ENCODE data around the gene BACH2. TPM values are rescaled to one million over a fixed set of nuclear protein-coding genes. Genes with fewer than 3 reads are reported as not detected.

Gene BACH2
- total RNA-seq, 4 donors from 2014 or later, result 3.6 to 13.4 (median 7.5) TPM

DNA sequence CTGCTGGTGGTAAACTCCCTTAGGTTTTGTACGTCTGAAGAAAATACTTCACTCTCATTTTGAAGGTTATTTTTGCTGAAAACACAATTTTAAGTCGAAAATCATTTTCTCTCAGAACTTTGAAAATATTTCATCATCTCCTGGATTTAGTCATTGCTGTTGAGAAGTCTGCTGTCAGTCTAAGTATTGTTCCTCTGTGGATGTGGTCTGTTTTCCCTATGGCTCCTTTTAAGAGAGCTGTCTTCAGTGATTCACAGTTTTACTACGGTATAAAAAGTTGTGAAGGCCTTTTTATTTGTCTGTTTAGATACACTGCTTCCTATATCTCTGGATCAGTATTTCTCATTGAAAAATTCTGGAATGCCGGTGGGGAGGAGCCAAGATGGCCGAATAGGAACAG lies 243.0 kb downstream of the BACH2 start:
- Histone ChIP-seq H3K36me3 (no peaks in the 10 kb centered on the region), H3K9me3 (no peaks in the 10 kb centered on the region), H3K4me1 (no peaks in the 10 kb centered on the region), H3K27me3 (no peaks in the 10 kb centered on the region), H3K27ac (no peak overlapping the region), H3K4me3 (no peak overlapping the region)
- no peak for ATAC-seq
- no peak for DNase-seq
- no peak for TF ChIP-seq POLR2A (IDR thresholded peaks at IDR 0.05)
- TF ChIP-seq, protein P1, sequence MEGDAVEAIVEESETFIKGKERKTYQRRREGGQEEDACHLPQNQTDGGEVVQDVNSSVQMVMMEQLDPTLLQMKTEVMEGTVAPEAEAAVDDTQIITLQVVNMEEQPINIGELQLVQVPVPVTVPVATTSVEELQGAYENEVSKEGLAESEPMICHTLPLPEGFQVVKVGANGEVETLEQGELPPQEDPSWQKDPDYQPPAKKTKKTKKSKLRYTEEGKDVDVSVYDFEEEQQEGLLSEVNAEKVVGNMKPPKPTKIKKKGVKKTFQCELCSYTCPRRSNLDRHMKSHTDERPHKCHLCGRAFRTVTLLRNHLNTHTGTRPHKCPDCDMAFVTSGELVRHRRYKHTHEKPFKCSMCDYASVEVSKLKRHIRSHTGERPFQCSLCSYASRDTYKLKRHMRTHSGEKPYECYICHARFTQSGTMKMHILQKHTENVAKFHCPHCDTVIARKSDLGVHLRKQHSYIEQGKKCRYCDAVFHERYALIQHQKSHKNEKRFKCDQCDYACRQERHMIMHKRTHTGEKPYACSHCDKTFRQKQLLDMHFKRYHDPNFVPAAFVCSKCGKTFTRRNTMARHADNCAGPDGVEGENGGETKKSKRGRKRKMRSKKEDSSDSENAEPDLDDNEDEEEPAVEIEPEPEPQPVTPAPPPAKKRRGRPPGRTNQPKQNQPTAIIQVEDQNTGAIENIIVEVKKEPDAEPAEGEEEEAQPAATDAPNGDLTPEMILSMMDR (IDR thresholded peaks at IDR 0.05 in 4 of 5, conservative IDR thresholded peaks at IDR 0.05 in 1 of 5), result no peak
- intact Hi-C loops (cut with DNase I; ENCODE audit: low total_unique reads), result no loop called here
- in situ Hi-C loops (cut with MboI; ENCODE audit: low sequenced_read_pairs in 4 of 4), result no loop called here

GRCh38 chr6:90049295-90049694 lies 247.3 kb downstream of the BACH2 start:
- no peak for TF ChIP-seq POLR2A (IDR thresholded peaks at IDR 0.05)
- TF ChIP-seq, protein P1 (IDR thresholded peaks at IDR 0.05 in 4 of 5, conservative IDR thresholded peaks at IDR 0.05 in 1 of 5), result no peak
- Histone ChIP-seq H3K4me3 (no peak overlapping the region), H3K9me3 (no peaks in the 10 kb centered on the region), H3K27ac (no peak overlapping the region), H3K4me1 (no peaks in the 10 kb centered on the region), H3K36me3 (no peaks in the 10 kb centered on the region), H3K27me3 (no peaks in the 10 kb centered on the region)
- intact Hi-C loops (cut with DNase I; ENCODE audit: low total_unique reads) (no loop called here), in situ Hi-C loops (cut with MboI; ENCODE audit: low sequenced_read_pairs in 4 of 4) (no loop called here)
- ATAC-seq (no peak), DNase-seq (no peak)

GRCh38 chr6:90048206-90048967 lies 248.3 kb downstream of the BACH2 start:
- in situ Hi-C loops (cut with MboI; ENCODE audit: low sequenced_read_pairs in 4 of 4), result no loop called here
- Histone ChIP-seq H3K4me3 (no peak overlapping the region), H3K9me3 (no peaks in the 10 kb centered on the region), H3K27me3 (no peaks in the 10 kb centered on the region), H3K36me3 (no peaks in the 10 kb centered on the region), H3K4me1 (no peaks in the 10 kb centered on the region), H3K27ac (no peak overlapping the region)
- no peak for TF ChIP-seq POLR2A (IDR thresholded peaks at IDR 0.05)
- TF ChIP-seq, protein P1 (IDR thresholded peaks at IDR 0.05 in 4 of 5, conservative IDR thresholded peaks at IDR 0.05 in 1 of 5), result no peak
- intact Hi-C loops (cut with DNase I; ENCODE audit: low total_unique reads), result no loop called here
- ATAC-seq (no peak), DNase-seq (no peak)

DNA sequence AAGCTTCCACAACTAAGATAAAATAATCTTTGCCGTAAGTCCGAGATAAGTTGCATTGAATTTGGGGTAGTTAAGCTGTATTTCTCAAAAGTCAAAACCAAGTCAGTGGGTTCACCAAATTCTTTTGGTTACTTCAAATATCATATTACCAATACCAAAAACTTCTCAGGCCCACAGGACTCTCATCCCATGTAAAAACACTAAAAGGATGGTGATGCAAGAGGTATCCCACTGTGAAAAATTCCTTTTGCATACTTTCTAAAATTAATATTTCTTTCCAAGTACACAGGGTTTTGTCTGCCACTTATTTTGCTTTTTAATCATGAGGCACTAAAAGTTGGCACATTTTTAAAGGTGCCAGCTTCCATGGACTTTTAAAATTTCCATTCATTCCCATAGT lies 251.1 kb downstream of the BACH2 start:
- no peak overlapping the region for H3K4me3 ChIP-seq
- no peaks in the 10 kb centered on the region for H3K9me3 ChIP-seq
- ATAC-seq (no peak), DNase-seq (no peak)
- no peaks in the 10 kb centered on the region for H3K36me3 ChIP-seq
- intact Hi-C loops (cut with DNase I; ENCODE audit: low total_unique reads), result no loop called here
- in situ Hi-C loops (cut with MboI; ENCODE audit: low sequenced_read_pairs in 4 of 4), result no loop called here
- no peaks in the 10 kb centered on the region for H3K4me1 ChIP-seq
- no peaks in the 10 kb centered on the region for H3K27me3 ChIP-seq
- TF ChIP-seq, protein P1 (IDR thresholded peaks at IDR 0.05 in 4 of 5, conservative IDR thresholded peaks at IDR 0.05 in 1 of 5), result no peak
- no peak for TF ChIP-seq POLR2A (IDR thresholded peaks at IDR 0.05)
- no peak overlapping the region for H3K27ac ChIP-seq
